AG09319 (cell line): ENCODE results near the gene SCN5A.

Experiments
- DNase-seq: peaks from one replicate; pipeline ENCODE4 v3.0.0-alpha.2; 2010; ENCODE audit warnings: low read depth; ENCODE audit errors: extremely low read depth
- TF ChIP-seq, protein P1 (sequence below): IDR thresholded peaks from 2 replicates; pipeline ENCODE4 v1.5.1; 2011; ENCODE audit warnings: low read depth, mild to moderate bottlenecking, inconsistent platforms, low read length, moderate library complexity

SCN5A gene

DNA sequence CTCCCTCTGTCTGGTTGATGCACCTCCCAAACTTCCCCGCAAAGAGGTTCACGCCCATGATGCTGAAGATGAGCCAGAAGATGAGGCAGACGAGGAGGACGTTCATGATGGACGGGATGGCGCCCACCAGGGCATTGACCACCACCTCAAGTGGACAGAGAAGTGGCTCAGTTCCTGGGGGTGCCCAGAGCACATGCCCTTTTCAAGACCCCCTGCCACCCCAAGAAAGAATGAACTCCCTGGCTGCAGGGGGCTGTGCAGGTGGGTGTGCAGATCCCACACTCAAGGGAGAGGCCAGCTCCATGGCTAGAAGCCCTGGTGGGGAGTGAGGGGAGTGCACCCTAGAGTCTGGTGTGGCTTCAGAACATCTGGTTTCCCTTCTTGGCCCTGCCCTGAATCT is 89.2 kb downstream of the SCN5A start:
- DNase-seq: no peak
- TF ChIP-seq, protein P1, sequence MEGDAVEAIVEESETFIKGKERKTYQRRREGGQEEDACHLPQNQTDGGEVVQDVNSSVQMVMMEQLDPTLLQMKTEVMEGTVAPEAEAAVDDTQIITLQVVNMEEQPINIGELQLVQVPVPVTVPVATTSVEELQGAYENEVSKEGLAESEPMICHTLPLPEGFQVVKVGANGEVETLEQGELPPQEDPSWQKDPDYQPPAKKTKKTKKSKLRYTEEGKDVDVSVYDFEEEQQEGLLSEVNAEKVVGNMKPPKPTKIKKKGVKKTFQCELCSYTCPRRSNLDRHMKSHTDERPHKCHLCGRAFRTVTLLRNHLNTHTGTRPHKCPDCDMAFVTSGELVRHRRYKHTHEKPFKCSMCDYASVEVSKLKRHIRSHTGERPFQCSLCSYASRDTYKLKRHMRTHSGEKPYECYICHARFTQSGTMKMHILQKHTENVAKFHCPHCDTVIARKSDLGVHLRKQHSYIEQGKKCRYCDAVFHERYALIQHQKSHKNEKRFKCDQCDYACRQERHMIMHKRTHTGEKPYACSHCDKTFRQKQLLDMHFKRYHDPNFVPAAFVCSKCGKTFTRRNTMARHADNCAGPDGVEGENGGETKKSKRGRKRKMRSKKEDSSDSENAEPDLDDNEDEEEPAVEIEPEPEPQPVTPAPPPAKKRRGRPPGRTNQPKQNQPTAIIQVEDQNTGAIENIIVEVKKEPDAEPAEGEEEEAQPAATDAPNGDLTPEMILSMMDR: no peak

DNA sequence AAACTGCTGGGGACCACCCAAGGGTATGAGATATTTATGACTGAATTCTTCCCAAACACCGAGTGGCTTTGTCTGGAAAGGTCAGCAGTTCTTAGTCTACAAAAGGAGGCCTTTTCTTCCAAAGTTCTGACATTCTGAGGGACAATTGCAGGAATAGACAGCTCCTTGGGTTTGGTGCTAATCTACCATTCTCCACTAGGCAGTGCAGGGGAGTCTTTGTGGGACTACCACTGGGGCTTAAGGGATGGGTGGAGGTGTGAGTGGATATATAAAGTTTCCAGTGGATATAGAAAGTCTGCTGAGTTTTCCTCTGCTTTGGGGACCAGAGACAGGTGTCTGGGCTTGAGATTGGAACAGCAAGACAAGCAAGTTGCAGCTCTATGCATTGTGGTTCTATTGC is 90.6 kb downstream of the SCN5A start:
- TF ChIP-seq, protein P1: no peak
- DNase-seq: no peak

DNA sequence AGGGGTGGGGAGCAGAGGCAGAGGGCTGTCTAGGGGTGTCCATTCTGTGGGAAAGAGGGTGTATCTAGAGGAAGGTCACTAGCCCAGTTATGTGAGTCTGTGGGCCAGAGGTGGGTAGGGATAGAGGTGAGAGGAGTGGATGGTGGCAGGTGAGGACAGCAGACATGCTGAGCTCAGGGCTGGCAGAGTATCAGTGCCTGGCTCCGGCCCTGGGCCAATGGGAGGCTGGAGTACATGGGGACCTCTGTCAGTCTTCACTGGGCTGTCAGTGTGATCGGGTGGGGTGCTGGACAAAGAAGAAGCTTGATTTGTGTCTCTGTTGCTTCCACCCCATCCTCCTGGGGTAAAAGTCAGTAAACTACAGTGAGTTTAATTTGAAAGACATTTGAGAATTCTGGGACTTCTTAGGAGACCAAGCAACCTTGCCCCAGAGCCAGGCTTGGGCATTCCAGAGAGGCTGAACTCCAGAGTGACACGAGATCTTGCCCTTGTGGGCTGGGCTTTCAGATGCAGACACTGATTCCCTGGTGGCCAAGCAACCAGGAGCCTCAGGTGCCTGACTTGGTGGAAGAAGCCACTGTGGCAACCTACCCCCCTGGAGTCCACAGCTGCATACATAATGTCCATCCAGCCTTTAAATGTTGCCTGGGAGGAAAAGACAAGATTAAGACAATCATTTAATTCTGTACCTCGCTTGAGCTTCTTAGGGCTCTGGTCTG is 92.7 kb downstream of the SCN5A start:
- DNase-seq: no peak
- TF ChIP-seq, protein P1: no peak

DNA sequence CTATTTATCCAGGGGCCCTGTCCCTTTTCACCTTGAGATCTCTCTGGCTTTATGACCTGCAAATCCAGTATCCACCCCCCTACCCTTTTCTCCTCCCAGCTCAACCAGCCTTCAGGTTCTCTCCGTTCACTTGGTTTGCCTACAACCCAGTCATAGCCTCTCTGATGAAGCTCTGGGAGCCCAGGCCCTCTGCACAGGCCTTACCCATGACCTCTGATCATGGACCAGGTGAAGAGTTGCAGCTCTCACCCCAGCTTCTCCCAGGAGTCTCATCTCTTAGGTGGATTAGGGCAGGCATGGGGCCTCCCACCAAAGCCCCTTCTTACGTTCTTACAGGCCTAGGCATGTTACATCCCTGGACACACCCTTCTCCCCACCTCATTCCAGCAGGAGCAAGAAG is 93.6 kb downstream of the SCN5A start:
- TF ChIP-seq, protein P1: no peak

DNA sequence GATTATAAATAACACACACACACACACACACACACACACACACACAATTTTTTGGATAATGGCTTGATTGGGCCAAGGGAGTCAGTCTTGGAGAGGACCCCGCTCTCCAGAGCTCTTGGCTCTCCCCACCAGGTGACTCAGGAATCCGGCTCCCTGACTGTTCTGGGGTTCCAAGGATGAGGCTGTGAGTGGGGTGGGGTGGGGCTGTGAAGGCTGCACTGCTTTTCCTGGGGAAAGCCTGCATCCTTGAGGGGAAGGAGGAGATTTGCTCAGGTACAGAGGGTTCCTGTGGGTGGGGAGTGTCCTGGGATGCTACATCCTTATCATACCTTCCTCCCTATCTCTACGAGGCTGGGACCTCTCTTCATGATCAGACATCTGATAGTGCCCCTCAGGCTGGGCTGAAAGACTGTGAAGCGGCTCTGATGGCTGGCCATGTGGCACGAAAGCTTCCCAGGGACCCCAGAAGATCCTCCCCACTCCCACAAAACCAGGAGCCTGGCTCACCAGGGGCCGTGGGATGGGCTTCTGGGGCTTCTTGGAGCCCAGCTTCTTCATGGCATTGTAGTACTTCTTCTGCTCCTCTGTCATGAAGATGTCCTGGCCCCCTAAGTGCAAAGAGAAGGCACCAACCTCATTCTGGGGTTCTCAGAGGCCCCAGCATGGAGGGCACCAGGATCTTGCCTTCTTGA is 94.2 kb downstream of the SCN5A start:
- no peak for DNase-seq
- TF ChIP-seq, protein P1: no peak

More for the DNA sequence above, 93.6 kb downstream of the SCN5A start:
- no peak for DNase-seq

DNA sequence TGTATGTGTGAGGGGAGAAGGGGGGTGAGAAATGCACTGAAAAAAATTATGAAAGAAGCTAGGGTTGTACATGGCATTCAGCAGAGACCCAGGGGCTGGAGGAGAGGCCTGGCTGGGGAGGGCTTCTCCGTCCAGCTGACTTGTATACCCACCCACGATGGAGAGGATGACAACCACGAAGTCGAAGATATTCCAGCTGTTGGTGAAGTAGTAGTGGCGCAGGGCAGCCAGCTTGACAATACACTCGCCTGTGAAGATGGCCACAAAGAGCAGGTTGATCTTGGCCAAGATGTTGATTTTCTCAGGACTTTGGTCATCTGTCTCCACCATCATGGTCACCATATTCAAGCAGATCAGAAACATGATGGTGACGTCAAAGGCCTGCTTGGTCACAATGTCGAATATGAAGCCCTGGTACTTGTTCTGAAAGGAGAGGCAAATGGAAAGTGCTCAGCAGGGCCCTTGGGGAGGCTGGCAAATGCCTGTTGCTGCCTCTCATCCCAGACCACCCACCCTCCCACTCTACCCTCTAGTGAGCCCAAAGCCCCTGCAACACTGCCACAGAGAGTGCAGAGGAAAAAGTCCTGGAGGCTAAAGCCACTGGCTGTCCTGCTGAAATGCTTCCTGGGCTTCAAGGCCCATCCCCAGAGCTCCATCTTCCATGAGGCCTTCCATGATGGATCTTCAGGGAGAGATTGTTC is 95.2 kb downstream of the SCN5A start:
- TF ChIP-seq, protein P1: no peak
- no peak for DNase-seq

DNA sequence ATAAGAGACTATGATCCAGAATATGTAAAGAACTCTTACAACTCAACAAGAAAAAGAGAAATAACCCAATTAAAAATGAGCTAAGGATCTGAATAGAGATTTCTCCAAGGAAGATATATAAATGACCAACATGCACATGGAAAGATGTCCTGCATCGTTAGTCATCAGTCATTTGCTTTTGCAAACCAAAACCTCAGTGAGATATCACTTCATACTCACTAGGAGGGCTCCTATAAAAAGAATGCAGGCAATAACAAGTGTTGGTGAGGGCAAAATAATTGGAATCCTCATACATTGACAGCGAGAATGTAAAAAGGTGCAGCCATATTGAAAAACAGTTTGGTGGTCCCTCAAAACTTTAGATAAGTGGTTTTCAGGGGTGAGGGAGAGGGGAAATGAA is 96.4 kb downstream of the SCN5A start:
- TF ChIP-seq, protein P1: no peak
- DNase-seq: no peak
